Middle frontal gyrus (tissue), 1 donor: ENCODE measurements around the gene MAMDC2.
"Not testable (repeated sequence)": the region's sequence is repeated elsewhere in the genome, so short reads cannot be mapped to it uniquely, and the experiment has no call there.

Source experiments
- DNase-seq: peaks from one replicate; pipeline ENCODE4 v3.0.0-alpha.2; 2015; ENCODE audit warnings: low spot score; ENCODE audit errors: extremely low spot score

The MAMDC2 gene

GRCh38 chr9:70192707-70193106 lies 149.1 kb downstream of the MAMDC2 start:
- DNase-seq = no peak

GRCh38 chr9:70195456-70195855 lies 151.8 kb downstream of the MAMDC2 start:
- no peak for DNase-seq

- no peak for DNase-seq
Measured at GRCh38 chr9:70197216-70198044, 153.8 kb downstream of the MAMDC2 start.

GRCh38 chr9:70204743-70205142 lies 161.1 kb downstream of the MAMDC2 start:
- not testable (repeated sequence) for DNase-seq

DNA sequence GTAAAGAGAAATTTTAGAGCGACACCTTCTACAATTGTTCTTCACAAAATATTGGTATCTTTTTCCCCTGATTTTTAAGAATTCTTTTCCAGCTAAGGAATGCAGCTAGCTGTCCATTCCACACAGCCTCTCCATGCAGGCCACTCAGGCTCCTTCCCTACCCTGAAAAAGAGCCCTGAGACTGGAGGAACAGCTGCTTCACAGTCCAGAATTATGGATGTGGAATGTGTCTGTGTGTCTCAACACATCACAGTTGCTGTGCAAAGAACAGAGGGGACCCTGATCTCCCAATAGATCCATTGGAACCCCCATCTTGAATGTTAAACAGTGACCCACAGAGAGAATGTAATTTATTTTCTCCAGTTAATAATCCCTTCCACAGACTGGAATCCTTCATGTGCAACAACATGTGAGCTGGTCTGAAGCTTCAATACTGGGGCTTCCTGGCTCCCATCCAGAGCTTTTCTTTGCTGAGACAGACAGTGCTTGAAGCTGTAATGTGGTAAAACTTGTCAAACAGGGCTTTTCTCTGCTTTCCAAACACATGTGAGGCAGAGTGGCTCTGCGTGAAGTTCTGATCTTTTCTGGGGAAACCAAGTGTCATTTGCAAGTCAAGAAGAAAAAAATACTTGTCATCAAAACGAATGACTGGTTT lies 161.8 kb downstream of the MAMDC2 start:
- DNase-seq = no peak

- no peak for DNase-seq
Measured at GRCh38 chr9:70217029-70217428, 173.4 kb downstream of the MAMDC2 start.

DNA sequence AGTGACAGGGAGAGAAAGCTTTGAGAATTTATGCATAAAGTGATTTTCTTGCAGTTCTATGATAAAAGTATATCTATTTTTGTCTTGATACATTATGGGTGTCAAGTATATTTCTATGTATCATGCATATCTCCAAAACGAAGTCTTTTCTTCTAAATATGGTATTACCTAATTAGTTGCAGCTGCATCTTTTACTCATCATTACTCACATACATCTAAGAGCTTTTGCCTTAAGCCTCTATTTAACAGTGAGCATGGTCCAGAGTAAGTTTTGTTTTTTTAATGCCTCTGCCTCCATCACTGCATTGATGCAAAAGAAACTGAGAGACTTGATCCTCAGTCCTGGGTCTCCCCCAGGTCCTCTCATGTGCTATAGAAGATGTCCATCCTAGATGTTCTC lies 175.1 kb downstream of the MAMDC2 start:
- DNase-seq = no peak

DNA sequence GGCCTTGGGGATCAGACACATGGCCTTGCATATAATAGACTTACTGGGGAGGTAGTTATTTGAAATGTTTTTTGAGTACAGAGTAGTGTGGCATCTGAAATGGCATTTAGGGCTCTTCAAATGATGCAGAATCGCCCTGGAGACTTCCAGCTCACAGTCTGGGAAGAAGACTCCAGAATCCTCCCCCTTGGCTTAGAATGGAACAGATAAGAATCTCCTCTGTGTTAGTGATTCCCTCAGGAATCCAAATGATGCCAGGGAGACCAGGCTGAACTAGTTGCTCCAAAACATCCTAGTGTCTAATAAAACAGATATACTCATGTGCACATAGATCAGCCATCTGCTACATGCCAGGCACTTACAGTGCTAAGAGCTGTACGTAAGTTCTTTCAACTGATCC lies 176.6 kb downstream of the MAMDC2 start:
- DNase-seq = no peak

- no peak for DNase-seq
Measured at GRCh38 chr9:70222354-70222753, 178.7 kb downstream of the MAMDC2 start.

DNA sequence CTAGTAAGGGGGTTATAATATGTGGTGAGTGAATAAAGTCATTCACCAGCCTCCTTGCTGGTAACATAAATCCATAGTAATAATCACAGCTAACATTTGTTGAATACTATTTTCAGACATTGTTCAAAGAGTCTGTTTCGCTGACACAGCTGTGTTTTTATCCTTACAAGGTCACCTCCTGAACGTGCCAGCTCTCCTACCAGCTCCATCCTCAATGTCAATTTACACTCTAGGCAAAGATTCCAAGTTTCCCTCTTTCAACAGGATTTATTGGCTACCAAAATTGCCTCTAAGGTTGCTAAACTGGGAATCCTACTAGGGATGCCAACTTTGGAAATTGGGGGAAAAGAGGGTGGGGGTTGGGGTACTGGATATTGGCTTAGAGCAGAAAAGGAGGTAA lies 184.5 kb downstream of the MAMDC2 start:
- no peak for DNase-seq

DNA sequence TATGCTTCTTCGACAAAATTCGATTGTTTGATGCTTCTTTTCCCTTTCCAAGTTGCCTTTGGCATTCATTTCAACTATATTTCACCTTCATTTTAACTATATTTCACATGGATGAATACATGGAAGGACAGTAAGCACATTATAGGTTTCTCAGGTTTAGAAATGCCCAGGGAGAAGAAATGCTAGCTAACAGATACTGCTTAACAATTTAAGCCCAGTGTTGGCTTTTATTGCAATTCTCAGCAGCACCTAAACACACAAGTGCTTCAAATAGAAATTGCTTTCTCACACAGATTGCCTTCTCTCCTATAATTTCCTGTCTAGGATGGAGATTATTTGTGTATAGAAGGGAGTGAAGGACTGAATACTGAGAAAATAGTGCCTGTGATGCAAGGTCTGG lies 185.0 kb downstream of the MAMDC2 start:
- DNase-seq = no peak

DNA sequence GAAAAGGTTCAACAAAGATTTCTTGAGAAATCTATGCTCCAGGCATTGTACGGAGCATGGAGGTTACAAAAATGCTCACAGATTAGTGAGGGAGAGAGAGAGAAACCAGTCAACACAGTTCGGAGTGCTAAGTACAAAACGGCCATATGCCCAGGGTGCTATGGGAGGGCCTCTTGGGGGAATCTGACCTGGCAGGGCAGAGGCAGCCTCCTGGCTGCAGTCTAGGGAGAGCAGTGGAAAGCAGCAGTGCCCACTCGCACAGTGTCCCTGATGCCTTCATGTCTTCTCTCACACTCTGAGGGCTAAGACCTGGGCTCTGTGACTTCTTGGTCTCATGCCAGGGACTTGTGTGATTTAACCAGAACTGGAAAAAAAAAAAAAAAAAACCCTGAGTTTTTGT lies 185.4 kb downstream of the MAMDC2 start:
- DNase-seq = no peak

- DNase-seq = no peak
Measured at GRCh38 chr9:70229579-70229978, 185.9 kb downstream of the MAMDC2 start.

- no peak for DNase-seq
Measured at GRCh38 chr9:70232476-70232875, 188.8 kb downstream of the MAMDC2 start.

GRCh38 chr9:70234208-70234607 lies 190.6 kb downstream of the MAMDC2 start:
- DNase-seq = not testable (repeated sequence)

- not testable (repeated sequence) for DNase-seq
Measured at GRCh38 chr9:70245952-70246351, 202.3 kb downstream of the MAMDC2 start.

DNA sequence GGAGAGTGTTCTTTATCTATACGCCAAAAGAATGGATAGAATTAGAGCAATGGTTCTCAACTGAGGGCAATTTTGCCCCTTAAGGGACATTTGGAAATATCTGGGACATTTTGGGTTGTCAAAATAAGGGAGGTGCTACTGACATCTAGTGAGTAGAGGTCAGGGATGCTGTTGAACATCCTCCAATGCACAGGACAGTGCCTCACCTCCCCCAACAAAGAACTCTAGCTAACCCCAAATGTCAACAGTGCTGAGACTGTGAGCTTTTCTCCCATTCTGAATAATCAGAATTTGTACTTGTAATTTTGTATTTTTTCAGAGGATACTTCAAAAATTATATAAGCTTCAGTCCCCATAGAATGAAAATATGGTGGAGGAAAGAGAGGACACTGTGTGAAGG lies 206.6 kb downstream of the MAMDC2 start:
- DNase-seq = no peak

DNA sequence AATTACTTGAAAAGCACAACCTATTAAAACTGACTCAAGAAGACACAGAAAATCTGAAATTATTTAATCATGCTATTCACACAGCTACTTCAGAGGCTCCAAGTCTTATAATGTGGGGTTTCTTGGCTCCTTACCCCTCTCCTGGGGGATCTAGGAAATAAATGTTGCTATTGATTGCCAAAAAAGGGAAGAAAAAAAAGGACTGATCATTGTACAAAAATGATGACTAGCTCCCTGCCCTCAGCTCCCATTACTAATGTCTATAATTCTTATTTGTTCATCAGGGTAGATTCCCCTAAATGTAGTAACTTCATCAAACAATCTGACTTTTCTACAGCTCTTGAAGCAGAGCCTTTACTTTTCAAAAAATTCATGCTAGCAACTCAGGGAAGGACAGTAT lies 211.8 kb downstream of the MAMDC2 start:
- no peak for DNase-seq

GRCh38 chr9:70256123-70256551 lies 212.5 kb downstream of the MAMDC2 start:
- DNase-seq = no peak

DNA sequence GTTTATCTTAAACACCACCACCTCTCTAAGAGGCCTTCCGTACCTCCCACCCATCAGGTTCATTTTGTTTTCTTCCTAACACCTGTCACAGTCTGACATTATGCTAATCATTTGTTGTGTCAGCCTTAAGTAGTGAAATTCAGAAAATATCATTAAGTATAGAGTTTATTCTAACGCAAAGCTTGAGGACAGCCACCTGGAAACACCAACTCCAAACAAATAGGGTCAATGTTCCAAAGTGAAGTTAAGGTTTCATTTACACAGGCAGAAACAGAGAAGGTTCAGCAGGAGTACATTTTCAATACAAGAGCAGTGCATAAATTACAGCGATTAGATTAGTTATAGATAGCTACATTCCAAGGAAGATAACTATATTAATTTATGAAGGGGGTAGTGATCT lies 213.9 kb downstream of the MAMDC2 start:
- no peak for DNase-seq

DNA sequence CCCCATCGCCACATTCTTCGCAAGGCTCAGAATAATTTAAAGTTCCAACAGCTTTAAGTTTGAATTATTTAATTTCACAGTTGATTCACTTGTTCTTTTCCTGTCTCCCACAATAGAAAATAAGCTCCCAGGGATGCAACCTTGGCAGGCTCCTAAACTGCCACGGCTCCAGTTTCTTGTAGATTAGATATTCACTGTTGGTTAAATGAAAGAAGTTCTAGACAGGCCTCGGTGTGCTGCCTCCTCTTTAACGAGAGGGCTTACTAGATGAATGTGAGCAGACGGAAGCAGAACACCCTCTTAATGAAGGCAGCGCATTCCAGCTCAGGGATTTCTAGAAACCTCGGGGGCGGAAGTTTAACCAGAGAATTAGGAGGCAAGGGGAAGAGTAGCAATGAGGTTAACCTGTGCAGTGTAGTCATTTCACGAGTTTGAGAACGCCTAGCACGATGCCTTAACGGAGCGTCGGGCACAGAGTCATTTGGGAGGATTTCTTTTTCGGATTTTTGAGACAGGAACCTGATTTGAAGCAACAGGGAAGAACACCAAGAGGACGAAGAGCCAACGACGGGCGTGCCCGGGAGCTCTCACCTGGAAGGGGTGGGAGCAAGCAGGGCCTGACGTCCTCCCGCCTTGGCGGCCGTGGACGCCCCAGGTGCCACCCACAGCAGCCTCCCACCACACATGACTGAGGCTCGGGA lies 214.5 kb downstream of the MAMDC2 start:
- no peak for DNase-seq
